Measurements from ENCODE around the gene CREB3L4.

DNA sequence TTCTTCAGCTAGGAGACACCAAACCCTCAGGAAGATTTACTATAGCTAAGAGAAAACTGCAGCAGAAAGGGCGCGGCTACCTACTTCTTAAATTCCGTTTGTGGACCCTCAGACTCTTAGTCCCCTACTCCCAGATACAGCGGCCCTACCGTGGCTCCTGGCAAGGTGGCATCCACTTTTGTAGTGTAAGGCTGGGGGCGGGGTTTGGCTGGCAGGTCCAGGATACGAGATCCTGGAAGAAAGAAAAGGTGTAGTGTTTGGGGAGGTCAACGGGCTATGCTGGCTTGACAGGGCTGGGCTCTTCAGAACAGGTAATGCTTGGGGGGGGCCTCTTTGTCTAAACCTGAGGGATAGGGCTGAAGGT lies 280 bp downstream of the CREB3L4 start:
- TF ChIP-seq CREB1 (IDR thresholded peaks at IDR 0.05; ENCODE audit: low read depth) (no peak), TCF12 (IDR thresholded peaks at IDR 0.05; ENCODE audit: low read depth) (no peak), FOXM1 (IDR thresholded peaks at IDR 0.05; ENCODE audit: borderline replicate concordance, low read depth) (no peak), EGR1 (IDR thresholded peaks at IDR 0.05) (no peak), CEBPB (IDR thresholded peaks at IDR 0.05) (no peak), NFIC (IDR thresholded peaks at IDR 0.05) (no peak), RAD21 (IDR thresholded peaks at IDR 0.05; ENCODE audit: low read depth) (no peak), YY1 (IDR thresholded peaks at IDR 0.05; ENCODE audit: low read depth) (no peak), TAF1 (IDR thresholded peaks at IDR 0.05; ENCODE audit: low read depth) (no peak), EP300 (IDR thresholded peaks at IDR 0.05; ENCODE audit: borderline replicate concordance) (no peak)
- TF ChIP-seq, protein P1, sequence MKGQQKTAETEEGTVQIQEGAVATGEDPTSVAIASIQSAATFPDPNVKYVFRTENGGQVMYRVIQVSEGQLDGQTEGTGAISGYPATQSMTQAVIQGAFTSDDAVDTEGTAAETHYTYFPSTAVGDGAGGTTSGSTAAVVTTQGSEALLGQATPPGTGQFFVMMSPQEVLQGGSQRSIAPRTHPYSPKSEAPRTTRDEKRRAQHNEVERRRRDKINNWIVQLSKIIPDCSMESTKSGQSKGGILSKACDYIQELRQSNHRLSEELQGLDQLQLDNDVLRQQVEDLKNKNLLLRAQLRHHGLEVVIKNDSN (IDR thresholded peaks at IDR 0.05) = no peak
- TF ChIP-seq, protein P2, sequence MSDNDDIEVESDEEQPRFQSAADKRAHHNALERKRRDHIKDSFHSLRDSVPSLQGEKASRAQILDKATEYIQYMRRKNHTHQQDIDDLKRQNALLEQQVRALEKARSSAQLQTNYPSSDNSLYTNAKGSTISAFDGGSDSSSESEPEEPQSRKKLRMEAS (IDR thresholded peaks at IDR 0.05) = no peak
- TF ChIP-seq, protein P3, sequence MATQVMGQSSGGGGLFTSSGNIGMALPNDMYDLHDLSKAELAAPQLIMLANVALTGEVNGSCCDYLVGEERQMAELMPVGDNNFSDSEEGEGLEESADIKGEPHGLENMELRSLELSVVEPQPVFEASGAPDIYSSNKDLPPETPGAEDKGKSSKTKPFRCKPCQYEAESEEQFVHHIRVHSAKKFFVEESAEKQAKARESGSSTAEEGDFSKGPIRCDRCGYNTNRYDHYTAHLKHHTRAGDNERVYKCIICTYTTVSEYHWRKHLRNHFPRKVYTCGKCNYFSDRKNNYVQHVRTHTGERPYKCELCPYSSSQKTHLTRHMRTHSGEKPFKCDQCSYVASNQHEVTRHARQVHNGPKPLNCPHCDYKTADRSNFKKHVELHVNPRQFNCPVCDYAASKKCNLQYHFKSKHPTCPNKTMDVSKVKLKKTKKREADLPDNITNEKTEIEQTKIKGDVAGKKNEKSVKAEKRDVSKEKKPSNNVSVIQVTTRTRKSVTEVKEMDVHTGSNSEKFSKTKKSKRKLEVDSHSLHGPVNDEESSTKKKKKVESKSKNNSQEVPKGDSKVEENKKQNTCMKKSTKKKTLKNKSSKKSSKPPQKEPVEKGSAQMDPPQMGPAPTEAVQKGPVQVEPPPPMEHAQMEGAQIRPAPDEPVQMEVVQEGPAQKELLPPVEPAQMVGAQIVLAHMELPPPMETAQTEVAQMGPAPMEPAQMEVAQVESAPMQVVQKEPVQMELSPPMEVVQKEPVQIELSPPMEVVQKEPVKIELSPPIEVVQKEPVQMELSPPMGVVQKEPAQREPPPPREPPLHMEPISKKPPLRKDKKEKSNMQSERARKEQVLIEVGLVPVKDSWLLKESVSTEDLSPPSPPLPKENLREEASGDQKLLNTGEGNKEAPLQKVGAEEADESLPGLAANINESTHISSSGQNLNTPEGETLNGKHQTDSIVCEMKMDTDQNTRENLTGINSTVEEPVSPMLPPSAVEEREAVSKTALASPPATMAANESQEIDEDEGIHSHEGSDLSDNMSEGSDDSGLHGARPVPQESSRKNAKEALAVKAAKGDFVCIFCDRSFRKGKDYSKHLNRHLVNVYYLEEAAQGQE (IDR thresholded peaks at IDR 0.05; ENCODE audit: low read depth) = no peak

All from Ishikawa (cell line).